K562 treated with DMSO at 1 percent for 24 hours (cell line): ENCODE results near the gene ARGFX. TPM values are rescaled to one million over a fixed set of nuclear protein-coding genes. Genes with fewer than 3 reads are reported as not detected.

Experiments used
- total RNA-seq: library from RNA; unstranded; fragments of 300-600 nt; gene quantifications from 2 replicates; pipeline ENCODE4 v1.2.3, GENCODE V29; 2022; ENCODE audit warnings: low read depth; ENCODE audit not compliant: insufficient read depth

The ARGFX gene
- not detected in 2 replicates for total RNA-seq

GRCh38 chr3:121567649-121568048 lies at the start of gene ARGFX:
ARGFX (plus strand) TSS chr3:121567949; CDS start chr3:121570714, 2,765 bp downstream.

GRCh38 chr3:121545574-121546455 lies 21.9 kb upstream of the ARGFX start, which contains the start of gene POLQ:
POLQ (minus strand) TSS chr3:121545988; CDS start chr3:121545877, 111 bp downstream.

DNA sequence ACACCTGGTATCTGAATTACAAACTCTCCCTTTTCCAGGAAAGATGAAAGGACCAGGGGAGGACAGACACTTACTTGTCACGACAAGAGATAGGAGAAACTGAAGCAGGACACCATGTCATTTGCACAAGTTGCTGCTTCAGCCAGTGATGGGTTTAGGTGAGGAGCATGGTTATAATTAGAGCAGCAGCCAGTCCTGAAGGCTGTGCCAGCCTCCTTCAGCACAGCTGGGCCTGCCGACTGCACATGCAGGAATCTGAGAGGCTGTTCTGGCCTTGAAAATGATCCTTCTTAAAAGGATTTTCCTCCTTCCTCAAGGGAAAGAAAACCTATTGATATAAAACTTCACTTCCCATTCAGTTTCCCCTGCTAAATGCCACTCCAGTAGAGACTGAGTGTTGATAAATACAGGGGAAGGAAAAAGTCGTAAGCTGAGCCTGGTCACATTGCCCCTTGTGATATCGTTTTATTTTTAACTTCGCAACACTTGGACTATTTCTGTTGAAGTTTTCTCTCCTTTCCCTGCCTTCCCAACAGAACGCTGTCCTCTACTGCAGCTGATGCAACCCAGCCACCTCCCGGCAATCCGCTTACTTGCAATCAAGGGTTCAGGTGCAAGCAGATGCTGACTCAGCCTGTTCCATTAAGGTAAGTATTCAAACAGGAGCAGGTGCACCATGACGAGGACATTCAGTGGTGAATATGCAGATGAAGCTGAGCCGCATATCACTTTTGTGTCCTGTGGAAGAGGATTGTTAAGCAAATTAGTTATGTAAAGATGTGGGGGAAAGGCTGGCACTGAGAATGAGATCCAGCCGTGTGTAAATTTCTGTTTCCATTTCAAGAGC lies 25.3 kb downstream of the ARGFX start, which contains the start of gene FBXO40:
TSS of gene FBXO40 (plus strand) at position 524 of the 847 bp plus-strand sequence. CDS start 27,197 bp downstream, outside the sequence.

Other genes with a start within 250 kb of the ARGFX start
- gene POLQ, start 22.0 kb upstream of the ARGFX start, total RNA-seq = 4.1 and 4.5 TPM in 2 replicates
- not detected in 2 replicates for gene FBXO40, start 25.4 kb downstream of the ARGFX start, total RNA-seq
- 56.0 and 57.4 TPM in 2 replicates for gene HCLS1, start 93.0 kb downstream of the ARGFX start, total RNA-seq
- gene GOLGB1, start 181.8 kb downstream of the ARGFX start, total RNA-seq = 7.9 and 11.3 TPM in 2 replicates